GM19452 (cell line): ENCODE measurements around the gene PARD6B.
"Not testable (repeated sequence)": the region's sequence is repeated elsewhere in the genome, so short reads cannot be mapped to it uniquely, and the experiment has no call there.

Source experiments
- ATAC-seq: cut with Tn5 transposase; IDR thresholded peaks from one replicate; pipeline ENCODE4 v1.9.1; 2021; ENCODE audit not compliant: unreplicated experiment

Gene PARD6B

GRCh38 chr20:50768991-50769390 is 37.6 kb downstream of the PARD6B start:
- not testable (repeated sequence) for ATAC-seq

GRCh38 chr20:50769551-50770085 is 38.2 kb downstream of the PARD6B start:
- ATAC-seq: not testable (repeated sequence)

GRCh38 chr20:50771419-50772080 is 40.2 kb downstream of the PARD6B start:
- ATAC-seq: not testable (repeated sequence)

- no peak for ATAC-seq
Observed at GRCh38 chr20:50772420-50773185, 41.2 kb downstream of the PARD6B start.

GRCh38 chr20:50774515-50774914 is 43.1 kb downstream of the PARD6B start:
- ATAC-seq: no peak

GRCh38 chr20:50776122-50776817 is 44.9 kb downstream of the PARD6B start:
- no peak for ATAC-seq

GRCh38 chr20:50777373-50777772 is 46.0 kb downstream of the PARD6B start:
- ATAC-seq: no peak

- not testable (repeated sequence) for ATAC-seq
Observed at GRCh38 chr20:50778994-50779393, 47.6 kb downstream of the PARD6B start.

GRCh38 chr20:50783390-50783789 is 52.0 kb downstream of the PARD6B start:
- no peak for ATAC-seq

- ATAC-seq: no peak
Observed at GRCh38 chr20:50783903-50784302, 52.5 kb downstream of the PARD6B start.

- no peak for ATAC-seq
Observed at GRCh38 chr20:50784464-50784863, 53.1 kb downstream of the PARD6B start.

GRCh38 chr20:50786703-50787102 is 55.3 kb downstream of the PARD6B start:
- ATAC-seq: no peak

- ATAC-seq: no peak
Observed at GRCh38 chr20:50787181-50787580, 55.8 kb downstream of the PARD6B start.

- ATAC-seq: no peak
Observed at GRCh38 chr20:50788045-50788991, 56.9 kb downstream of the PARD6B start.

GRCh38 chr20:50789968-50790650 is 58.7 kb downstream of the PARD6B start:
- no peak for ATAC-seq

GRCh38 chr20:50790651-50791277 is 59.4 kb downstream of the PARD6B start:
- peak; percentile 47 for ATAC-seq

GRCh38 chr20:50792708-50793574 is 61.6 kb downstream of the PARD6B start:
- ATAC-seq: no peak

GRCh38 chr20:50793575-50794016 is 62.2 kb downstream of the PARD6B start:
- ATAC-seq: not testable (repeated sequence)
